NOMO-1 (cell line): ENCODE data around the gene RTP4.

Source experiments
- DNase-seq, 2 experiments: peaks; one replicate each; lab custom pipeline; 2025; ENCODE audit not compliant: unreplicated experiment in 2 of 2; lab: John Stamatoyannopoulos, UW

Gene RTP4

DNA sequence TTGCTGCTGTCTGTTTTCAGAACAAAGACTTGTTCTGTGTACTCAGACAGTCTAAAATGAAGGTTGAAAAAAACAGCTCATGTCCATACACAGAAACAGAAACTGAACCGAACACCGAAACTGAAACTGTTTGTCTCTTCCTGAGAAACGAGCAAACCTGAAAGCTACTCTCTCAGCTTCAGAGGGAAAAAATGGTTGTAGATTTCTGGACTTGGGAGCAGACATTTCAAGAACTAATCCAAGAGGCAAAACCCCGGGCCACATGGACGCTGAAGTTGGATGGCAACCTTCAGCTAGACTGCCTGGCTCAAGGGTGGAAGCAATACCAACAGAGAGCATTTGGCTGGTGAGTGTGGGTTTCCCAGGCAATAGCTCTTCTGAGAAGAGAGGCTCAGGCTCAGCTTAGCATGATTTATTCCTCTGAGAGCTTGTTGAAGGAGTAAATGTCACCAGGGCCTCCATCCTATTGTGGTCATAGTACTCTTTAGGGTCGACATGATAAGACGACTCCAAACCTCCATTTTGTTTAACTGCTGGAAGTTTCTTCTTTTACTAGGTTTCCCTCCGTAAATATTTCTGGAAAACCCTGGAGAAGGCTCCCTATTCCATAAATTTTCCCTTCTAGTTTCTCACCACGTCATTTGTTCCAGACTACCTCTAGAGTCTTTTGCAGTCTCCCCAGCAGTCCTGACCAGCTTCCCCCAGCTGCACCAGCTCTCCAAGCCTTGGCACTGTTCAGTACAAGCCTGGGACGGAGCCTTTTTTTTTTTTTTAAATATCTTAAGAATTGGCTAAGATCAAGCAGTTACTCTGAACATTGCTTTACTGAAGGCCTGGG, at the start of gene RTP4:
TSS of gene RTP4 (plus strand) at position 135 of the 838 bp plus-strand sequence. CDS start at position 192, 57 bp downstream.
- DNase-seq, result peak; percentile 44 to 88

GRCh38 chr3:187318819-187319616, 49.2 kb upstream of the RTP4 start:
- DNase-seq, result peak; percentile 31 to 68

DNA sequence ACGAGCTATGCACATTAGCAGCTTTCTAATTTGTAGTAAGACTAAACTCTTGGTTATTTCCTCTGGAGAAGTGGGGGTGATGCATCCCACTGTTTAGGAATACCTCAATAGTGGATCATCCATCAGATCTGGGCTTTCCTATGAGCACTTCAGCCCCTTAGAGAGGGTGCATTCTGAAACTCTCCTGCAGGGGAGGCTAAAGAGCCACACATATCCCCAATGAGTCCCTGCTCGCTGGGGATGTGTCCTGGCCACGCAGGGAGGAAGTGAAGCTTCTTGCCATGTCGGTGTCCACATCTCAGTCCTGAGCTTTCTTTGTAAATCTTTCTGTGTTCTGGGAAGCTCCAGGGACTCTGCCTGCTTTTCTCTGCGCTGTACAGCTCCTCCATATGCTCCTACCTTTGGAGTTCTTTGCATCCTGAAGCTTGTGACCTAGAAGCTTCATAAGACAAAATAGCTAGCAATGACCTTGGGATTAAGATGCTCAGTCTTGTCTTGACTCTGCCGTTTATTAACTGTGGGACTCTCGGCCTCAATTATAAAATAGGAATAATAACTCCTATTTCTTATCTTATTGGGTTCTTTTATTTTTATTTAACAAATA, 48.4 kb upstream of the RTP4 start:
- DNase-seq, result peak; percentile 45 to 78

GRCh38 chr3:187321766-187322165, 46.4 kb upstream of the RTP4 start:
- no peak for DNase-seq

GRCh38 chr3:187322291-187322690, 45.9 kb upstream of the RTP4 start:
- no peak for DNase-seq

DNA sequence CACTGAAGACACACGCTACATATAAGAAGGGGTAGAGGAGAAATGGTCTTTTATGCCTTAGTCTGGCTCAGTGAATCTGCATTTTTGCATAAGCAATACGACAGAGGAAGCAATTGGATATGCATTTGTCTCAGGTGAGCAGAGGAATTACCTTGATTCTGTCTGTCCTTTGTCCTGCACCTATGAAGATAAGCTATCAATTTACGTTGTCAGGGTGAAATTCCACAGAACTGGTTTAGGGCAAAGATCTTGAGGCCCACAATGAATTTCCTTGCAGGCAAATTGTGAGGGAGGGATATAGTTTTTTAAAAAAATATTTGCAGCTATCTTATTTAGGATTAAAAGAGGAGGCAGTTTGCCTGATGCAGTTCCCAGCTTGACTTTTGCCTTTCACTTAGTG, 45.1 kb upstream of the RTP4 start:
- DNase-seq, result no peak

DNA sequence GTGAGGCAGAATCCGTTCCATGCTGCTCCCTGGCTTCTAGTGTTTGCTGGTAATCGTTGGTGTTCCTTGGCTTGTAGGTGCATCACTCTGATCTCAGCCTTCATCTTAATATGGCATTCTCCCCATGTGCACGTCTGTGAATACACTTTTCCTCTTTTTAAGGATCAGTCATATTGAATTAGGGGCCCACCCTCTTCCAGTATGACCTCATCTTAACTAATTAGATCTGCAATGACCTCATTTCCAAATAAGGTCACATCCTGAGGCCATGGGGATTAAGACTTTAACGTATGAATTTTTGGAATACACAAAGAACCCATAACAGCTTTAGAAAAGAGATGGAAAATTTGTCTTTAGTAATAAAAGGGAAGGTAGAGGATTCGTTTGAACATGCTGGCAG, 42.6 kb upstream of the RTP4 start:
- no peak for DNase-seq

- peak; percentile 59 to 73 for DNase-seq
These were observed 40.3 kb upstream of the RTP4 start for GRCh38 chr3:187327845-187328244.

- no peak for DNase-seq
These were observed 39.5 kb upstream of the RTP4 start for GRCh38 chr3:187328691-187329090.

GRCh38 chr3:187334904-187335303, 33.3 kb upstream of the RTP4 start:
- DNase-seq, result no peak

DNA sequence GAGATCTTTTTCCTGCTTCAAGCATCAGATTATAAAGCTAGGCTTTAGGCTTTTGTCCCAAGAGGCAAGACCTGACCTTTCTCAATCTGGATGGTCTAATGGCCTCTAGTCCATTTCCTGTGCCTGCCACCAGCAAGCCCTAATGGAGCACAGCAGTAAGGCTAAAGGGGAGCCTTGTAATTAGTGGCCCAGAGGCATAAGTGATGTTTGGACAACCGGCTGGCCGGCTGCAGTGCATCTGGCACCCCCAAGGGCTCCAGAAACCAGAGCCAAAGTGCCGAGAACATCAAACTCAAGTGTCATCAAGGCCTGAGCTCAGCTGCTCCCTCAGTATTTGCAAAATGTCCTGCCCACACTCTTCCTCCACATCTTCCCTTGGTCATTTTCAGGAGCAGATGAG, 31.9 kb upstream of the RTP4 start:
- no peak for DNase-seq

GRCh38 chr3:187340578-187340977, 27.6 kb upstream of the RTP4 start:
- DNase-seq, result no peak

GRCh38 chr3:187342255-187342654, 25.9 kb upstream of the RTP4 start:
- DNase-seq, result no peak

DNA sequence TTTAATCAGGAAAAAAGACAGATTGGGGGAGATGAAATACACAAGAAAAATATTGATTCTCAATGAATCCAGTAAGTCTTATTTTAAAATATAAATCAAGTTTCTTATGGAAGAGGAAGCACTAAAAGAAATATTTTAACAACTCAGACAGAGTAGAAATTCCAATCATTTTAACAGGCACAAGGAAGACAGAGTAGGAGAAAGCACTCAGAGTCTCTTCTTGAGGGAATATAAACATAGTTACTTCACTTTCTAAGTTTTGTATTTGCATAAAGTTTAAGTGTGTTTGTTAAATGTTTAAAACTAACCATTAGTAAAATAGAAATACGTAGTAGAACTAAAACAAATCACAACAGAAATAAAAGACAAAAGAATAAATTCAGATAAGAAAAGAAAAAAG, 24.5 kb upstream of the RTP4 start:
- no peak for DNase-seq

DNA sequence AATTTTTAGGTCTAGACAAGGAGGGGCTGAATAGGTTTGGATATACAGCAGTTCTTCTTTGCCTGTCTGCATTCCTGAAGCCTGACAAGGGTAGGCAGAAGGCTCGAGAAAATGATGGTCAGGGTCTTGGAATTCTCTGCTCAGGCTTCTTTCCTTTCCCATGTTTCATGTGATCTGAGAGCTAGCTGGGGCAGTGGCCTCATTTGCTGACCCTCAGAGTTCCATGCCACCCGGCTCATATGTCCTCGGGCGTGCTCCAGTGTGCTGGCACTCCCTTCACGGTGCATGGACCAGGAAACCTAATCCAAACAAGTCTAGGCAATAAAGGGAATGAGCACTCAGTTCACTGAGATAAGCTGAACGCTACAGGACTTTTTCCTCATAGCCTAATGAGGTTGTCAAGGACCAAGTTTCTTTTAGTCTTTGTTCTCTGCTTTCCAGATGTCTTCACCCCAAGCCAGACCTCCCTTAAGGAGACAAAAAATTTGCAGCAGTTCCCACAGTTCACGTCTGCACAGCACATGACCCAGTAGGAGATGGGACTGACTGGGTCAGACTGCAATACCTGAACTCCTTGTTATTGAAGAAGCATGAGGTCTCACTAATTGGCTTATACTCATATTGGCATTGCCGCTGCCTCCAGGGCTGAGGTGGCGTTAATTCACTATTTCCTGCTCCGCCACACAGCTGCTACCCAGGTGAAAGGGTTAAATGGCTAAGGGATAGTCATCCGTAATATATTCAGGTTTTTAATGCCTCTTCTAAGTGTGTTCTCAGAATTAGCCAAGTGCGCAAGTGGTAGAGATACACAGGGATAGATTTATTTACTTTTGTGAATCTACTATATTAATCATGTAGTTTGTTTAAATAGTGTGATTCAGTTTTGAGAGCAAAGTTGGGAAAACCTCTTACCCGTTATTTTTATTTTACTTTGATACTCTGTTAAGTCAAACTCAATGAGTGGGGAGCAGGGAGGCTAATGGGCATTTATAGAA, 15.3 kb upstream of the RTP4 start:
- DNase-seq, result no peak

GRCh38 chr3:187358068-187358467, 10.1 kb upstream of the RTP4 start:
- DNase-seq, result no peak

- DNase-seq, result no peak
These were observed 8.2 kb upstream of the RTP4 start for GRCh38 chr3:187359798-187360486.

DNA sequence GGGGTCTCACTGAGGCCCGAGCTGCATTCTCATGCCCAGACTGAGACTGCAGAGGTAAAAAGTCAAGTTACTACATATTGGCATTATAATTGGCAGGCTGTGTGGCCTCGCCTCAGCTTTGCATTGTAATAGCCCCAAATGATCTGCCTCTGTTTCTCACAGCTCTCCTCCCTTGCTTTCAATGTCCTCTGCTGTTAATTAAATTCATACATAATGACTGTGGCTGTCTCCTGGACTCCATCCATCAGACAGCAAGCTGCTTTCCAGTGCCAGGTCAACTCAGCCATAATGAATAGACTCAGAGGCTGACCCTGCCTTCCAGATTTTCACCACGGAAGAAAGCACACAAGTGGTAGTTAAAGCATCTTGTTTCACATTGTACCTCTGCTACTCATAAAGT, 7.6 kb upstream of the RTP4 start:
- DNase-seq, result no peak

- DNase-seq, result no peak
These were observed 6.3 kb upstream of the RTP4 start for GRCh38 chr3:187361835-187362234.
